GM12872 (cell line): ENCODE data around the gene MDN1.

ENCODE experiments used
- CTCF ChIP-seq: IDR thresholded peaks from 3 replicates; pipeline ENCODE4 v1.5.1; 2011; ENCODE audit warnings: low read depth, mild to moderate bottlenecking, low read length, moderate library complexity; ENCODE audit not compliant: insufficient read depth

Gene MDN1

GRCh38 chr6:89637960-89638319 lies 181.7 kb downstream of the MDN1 start:
- TF ChIP-seq CTCF = no peak

GRCh38 chr6:89630488-89630887 lies 189.1 kb downstream of the MDN1 start:
- TF ChIP-seq CTCF = no peak

GRCh38 chr6:89623749-89624148 lies 195.8 kb downstream of the MDN1 start:
- no peak for TF ChIP-seq CTCF

GRCh38 chr6:89619567-89619966 lies 200.0 kb downstream of the MDN1 start:
- no peak for TF ChIP-seq CTCF

- TF ChIP-seq CTCF = no peak
Measured at GRCh38 chr6:89618026-89618425, 201.6 kb downstream of the MDN1 start.

GRCh38 chr6:89616531-89616930 lies 203.1 kb downstream of the MDN1 start:
- TF ChIP-seq CTCF = no peak

GRCh38 chr6:89615882-89616281 lies 203.7 kb downstream of the MDN1 start:
- no peak for TF ChIP-seq CTCF

- no peak for TF ChIP-seq CTCF
Measured at GRCh38 chr6:89613790-89614189, 205.8 kb downstream of the MDN1 start.
